ENCODE measurements around the gene EME2. TPM values are rescaled to one million over a fixed set of nuclear protein-coding genes. Genes with fewer than 3 reads are reported as not detected.
A peak's percentile ranks its signal among the peaks of the same experiment; 100 is the strongest.

Gene EME2
- 10 to 100 TPM; 15.5 to 15.6 TPM for total RNA-seq

DNA sequence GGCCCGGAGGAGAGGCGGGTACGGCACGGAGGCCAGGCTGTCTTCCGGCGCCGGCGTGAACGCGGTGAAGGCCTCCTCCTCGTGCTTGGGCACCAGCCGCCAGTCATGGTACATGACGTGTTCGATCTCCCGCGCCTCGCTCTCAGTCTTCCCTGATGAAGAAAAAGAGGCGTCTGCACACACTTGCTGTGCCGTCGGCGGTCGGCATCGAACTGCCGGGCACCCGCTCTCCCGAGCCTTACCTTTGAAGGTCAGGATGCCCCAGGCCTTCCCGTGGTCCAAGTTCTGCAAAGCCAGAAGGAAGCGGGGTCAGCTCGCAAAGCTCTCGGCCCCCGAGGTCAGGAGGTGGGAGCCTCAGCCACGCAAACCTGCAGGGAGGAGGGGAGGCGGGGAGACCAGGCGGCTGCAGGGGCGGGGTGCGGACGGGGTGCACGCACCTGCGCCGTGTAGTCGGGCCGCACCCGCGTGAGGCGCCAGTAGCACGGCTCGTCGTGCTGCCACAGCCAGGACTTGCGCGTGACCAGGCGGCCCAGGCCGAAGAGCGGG, at the start of gene EME2:
EME2 (plus strand) TSS at position 449 of the 546 bp plus-strand sequence. CDS start 418 bp downstream, outside the sequence.
- H3K36me3 Mint-ChIP-seq (ENCODE audit: low read depth) = peaks cover 12% of the 10 kb centered on the region
- H3K27ac Mint-ChIP-seq = peak within 1 kb of the TSS; percentile 99
- CTCF ChIA-PET = interaction anchor here (0.6 to 3.4 kb wide), 5 partner anchors 10 to 69 kb away, joined by 3 to 36 read pairs (median 4); partner anchors contain the start of genes MAPK8IP3, NUBP2 and SPSB3
- ATAC-seq = peak; percentile 27
- no peak for TF ChIP-seq CTCF (IDR thresholded peaks at IDR 0.05)
- POLR2A ChIA-PET = interaction anchor here (0.6 to 3.2 kb wide), 17 partner anchors 7 to 772 kb away, joined by 3 to 18 read pairs (median 4); partner anchors contain the start of genes MAPK8IP3, NUBP2, RPS2 and SPSB3
- no peaks in the 10 kb centered on the region for H3K9me3 Mint-ChIP-seq
- intact Hi-C loops (cut with micrococcal nuclease) = no loop called here
- peak; percentile 76 for DNase-seq
- peaks cover 14% of the 10 kb centered on the region for H3K4me1 Mint-ChIP-seq (ENCODE audit: low read depth)
- H3K4me3 Mint-ChIP-seq = peak within 1 kb of the TSS; percentile 100
- no peaks in the 10 kb centered on the region for H3K27me3 Mint-ChIP-seq

- H3K4me3 Mint-ChIP-seq = no peak overlapping the region
These were observed 49.0 kb upstream of the EME2 start for GRCh38 chr16:1723450-1724147.

DNA sequence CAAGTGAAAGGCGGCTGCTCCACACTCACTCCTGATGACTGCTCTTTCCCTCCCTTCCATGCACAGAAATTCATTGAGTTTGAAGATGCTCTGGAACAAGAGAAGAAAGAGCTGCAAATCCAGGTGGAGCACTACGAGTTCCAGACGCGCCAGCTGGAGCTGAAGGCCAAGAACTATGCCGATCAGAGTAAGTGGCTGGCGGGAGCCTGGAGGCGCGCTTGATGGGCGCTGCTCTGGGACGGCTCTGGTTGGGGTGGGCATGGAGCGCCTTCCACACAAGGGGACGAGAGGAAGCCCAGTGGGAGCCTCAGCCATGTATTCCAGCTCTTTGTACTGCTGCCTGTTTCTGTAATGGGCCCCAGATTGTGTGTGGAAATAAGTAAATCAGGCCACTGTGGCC, 48.1 kb upstream of the EME2 start:
- H3K27ac Mint-ChIP-seq = no peak overlapping the region

More at GRCh38 chr16:1723450-1724147, 49.0 kb upstream of the EME2 start:
- H3K27me3 Mint-ChIP-seq = no peaks in the 10 kb centered on the region
- intact Hi-C loops (cut with micrococcal nuclease) = no loop called here
- CTCF ChIA-PET = interaction anchor here (0.8 to 2.1 kb wide), 8 partner anchors 8 to 296 kb away, joined by 3 to 7 read pairs (median 4); partner anchors contain the start of genes EME2, JPT2, MRPS34 and NUBP2
- peaks cover 25% of the 10 kb centered on the region for H3K4me1 Mint-ChIP-seq (ENCODE audit: low read depth)
- H3K27ac Mint-ChIP-seq = no peak overlapping the region
- POLR2A ChIA-PET = no interaction called here
- peaks cover 5% of the 10 kb centered on the region for H3K36me3 Mint-ChIP-seq (ENCODE audit: low read depth)
- TF ChIP-seq CTCF (IDR thresholded peaks at IDR 0.05) = peak; percentile 96
- H3K9me3 Mint-ChIP-seq = no peaks in the 10 kb centered on the region
- DNase-seq (peak; percentile 60), ATAC-seq (peak; percentile 68)

DNA sequence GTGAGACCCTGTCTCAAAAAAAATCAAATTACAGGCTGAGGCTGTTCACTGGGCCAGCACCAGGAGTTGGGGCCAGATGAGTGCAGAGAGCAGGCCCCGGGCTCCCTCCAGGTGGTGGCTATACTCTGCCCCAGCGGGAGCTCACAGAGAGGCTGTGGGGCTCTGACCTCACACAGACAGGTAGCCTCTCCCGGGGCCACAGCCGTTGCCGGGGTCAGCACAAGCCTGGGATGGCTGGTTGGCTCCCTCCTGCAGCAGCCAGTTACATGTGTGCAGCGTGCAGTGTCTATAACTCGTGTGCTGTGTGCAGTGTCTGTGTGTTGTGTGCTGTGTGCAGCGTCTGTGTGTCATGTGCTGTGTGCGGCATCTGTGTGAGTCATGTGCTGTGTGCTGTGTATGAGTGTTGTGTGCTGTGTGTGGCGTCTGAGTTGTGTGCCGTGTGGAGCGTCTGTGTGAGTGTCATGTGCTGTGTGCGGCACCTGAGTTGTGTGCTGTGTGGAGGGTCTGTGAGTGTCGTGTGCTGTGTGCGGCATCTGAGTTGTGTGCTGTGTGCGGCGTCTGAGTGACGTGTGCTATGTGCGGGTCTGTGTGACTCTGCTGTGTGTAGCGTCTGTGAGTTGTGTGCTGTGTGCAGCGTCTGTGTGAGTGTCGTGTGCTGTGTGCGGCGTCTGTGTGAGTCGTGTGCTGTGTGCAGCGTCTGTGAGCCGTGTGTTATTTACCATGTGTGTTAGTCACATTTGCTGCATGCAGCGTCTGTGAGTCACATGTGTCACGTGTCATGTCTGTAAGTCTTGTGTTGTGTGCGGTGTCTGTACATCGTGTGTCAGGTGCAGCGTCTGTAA, 45.7 kb upstream of the EME2 start:
- H3K9me3 Mint-ChIP-seq = no peaks in the 10 kb centered on the region
- ChIA-PET POLR2A (interaction anchor here (0.7 kb wide), 1 partner anchor 42 kb away, joined by 3 read pairs; no protein-coding TSS in a partner anchor), CTCF (no interaction called here)
- no peak overlapping the region for H3K4me3 Mint-ChIP-seq
- H3K27me3 Mint-ChIP-seq = no peaks in the 10 kb centered on the region
- intact Hi-C loops (cut with micrococcal nuclease) = no loop called here
- ATAC-seq (no peak), DNase-seq (no peak)
- no peak overlapping the region for H3K27ac Mint-ChIP-seq
- H3K4me1 Mint-ChIP-seq (ENCODE audit: low read depth) = peaks cover 14% of the 10 kb centered on the region
- peaks cover 7% of the 10 kb centered on the region for H3K36me3 Mint-ChIP-seq (ENCODE audit: low read depth)
- TF ChIP-seq CTCF (IDR thresholded peaks at IDR 0.05) = no peak

More for the DNA sequence above, 48.1 kb upstream of the EME2 start:
- H3K4me3 Mint-ChIP-seq = no peak overlapping the region
- peaks cover 7% of the 10 kb centered on the region for H3K36me3 Mint-ChIP-seq (ENCODE audit: low read depth)
- peaks cover 20% of the 10 kb centered on the region for H3K4me1 Mint-ChIP-seq (ENCODE audit: low read depth)
- ChIA-PET CTCF (interaction anchor here (0.9 to 2.1 kb wide), 4 partner anchors 9 to 297 kb away, joined by 3 to 7 read pairs (median 4); no protein-coding TSS in a partner anchor), POLR2A (no interaction called here)
- DNase-seq (no peak), ATAC-seq (no peak)
- no peaks in the 10 kb centered on the region for H3K9me3 Mint-ChIP-seq
- intact Hi-C loops (cut with micrococcal nuclease) = no loop called here
- H3K27me3 Mint-ChIP-seq = no peaks in the 10 kb centered on the region
- TF ChIP-seq CTCF (IDR thresholded peaks at IDR 0.05) = no peak
